Islet precursor cell (in vitro differentiated cells): Measurements from ENCODE around the gene PLD3.
A peak's percentile ranks its signal among the peaks of the same experiment; 100 is the strongest.
"Not testable (repeated sequence)": the region's sequence is repeated elsewhere in the genome, so short reads cannot be mapped to it uniquely, and the experiment has no call there.

Source experiments
- DNase-seq: peaks from one replicate; pipeline ENCODE4 v3.0.0-alpha.2; 2018

Gene PLD3

DNA sequence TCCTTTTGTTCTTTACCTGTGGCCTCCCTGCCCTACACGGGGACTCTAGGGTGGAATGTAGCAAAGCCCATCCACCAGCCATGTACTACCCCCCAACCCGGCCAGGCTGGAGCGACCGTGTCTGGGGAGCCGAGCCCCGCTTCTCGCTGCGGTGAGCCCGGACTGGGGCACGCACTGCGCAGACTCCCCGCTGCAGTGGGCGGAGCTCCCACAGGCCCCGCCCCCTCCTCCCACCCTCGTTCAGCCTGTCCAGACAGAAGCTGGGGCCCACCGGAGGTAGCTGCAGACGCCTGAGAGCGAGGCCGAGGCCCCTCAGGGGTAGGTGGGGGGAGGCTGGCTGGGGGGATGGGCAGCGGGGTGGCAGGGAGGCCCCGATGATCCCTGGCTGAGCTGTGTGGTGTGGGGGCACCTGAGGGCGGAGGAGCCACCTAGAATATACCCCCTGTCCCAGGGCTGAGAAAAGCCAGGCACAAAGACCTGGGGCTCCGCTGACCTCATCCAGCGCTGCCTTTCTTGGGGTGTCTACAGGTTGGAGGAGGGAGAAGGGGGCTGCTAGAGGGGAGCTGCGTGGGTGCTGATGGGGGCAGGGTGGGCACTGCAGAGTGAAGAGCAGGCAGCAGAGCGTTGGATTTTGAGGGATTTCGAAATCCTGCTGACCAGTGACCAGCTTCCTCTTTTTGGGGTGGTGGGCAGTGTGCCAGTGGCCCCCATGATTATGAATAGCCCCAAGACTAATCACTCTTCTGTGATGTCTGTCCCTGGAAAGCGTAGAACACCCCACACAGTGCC lies 17.3 kb downstream of the PLD3 start:
- DNase-seq, result peak; percentile 95

GRCh38 chr19:40366697-40367561 lies 18.4 kb downstream of the PLD3 start:
- DNase-seq, result peak; percentile 97

DNA sequence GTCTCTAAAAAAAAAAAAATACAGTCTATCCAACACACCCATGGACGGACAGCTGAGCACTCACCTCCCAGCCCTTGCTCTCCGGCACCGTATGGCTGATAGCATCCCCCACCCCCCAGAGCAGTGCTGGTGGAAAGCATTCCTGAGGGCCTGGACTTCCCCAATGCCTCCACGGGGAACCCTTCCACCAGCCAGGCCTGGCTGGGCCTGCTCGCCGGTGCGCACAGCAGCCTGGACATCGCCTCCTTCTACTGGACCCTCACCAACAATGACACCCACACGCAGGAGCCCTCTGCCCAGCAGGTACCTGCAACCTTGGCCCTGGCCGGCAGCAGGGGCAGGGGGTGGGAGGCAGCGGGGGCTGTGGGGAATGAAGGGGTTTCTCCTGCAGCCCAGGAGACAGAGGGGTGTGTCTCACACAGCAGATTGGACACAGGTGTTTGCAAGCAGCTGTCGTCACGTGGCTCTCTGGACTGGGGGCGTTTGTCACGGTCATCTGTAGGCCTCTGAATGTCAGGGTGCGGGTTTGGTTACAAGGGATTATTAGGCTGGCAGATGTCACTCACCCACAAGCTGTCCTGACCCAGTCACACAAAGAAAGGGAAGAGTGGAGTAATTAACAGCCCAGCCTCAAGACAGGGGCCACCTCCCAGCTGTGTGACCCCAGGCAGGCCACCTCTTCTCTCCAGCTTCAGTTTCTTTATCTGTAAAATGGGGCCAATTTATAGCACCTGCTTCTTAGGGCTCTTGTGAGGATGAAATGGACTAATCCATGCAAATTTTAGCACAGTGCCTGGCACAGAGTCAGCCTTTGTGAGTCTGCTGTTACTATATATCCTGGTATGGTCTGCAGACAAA lies 19.3 kb downstream of the PLD3 start:
- DNase-seq, result no peak

DNA sequence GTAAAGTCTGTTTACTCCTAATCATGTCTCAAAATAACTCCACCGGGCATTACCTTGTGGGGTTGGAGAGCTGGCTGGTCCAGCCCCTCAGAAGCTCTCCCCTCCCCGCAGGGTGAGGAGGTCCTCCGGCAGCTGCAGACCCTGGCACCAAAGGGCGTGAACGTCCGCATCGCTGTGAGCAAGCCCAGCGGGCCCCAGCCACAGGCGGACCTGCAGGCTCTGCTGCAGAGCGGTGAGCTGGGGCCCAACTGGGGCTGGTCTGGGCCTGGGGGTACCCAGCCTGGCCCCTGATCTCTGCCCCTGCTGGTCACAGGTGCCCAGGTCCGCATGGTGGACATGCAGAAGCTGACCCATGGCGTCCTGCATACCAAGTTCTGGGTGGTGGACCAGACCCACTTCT lies 21.3 kb downstream of the PLD3 start:
- DNase-seq, result peak; percentile 41

DNA sequence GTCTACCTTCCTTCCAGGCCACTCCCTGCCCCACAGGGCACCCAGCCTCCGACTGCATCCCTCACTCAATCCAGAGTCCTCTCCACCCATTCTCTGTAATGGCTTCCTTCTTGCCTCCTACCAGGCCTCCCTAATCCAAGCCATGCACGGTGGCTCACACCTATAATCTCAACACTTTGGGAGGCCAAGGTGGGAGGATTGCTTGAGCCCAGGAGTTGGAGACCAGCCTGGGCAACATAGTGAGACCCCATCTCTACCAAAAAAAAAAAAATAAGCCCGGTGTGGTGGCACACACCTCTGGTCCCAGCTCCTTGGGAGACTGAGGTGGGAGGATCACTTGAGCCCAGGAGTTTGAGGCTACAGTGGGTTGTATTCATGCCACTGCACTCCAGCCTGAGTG lies 21.8 kb downstream of the PLD3 start:
- DNase-seq, result not testable (repeated sequence)

- peak; percentile 32 for DNase-seq
Measured at GRCh38 chr19:40370997-40371801, 22.7 kb downstream of the PLD3 start.

DNA sequence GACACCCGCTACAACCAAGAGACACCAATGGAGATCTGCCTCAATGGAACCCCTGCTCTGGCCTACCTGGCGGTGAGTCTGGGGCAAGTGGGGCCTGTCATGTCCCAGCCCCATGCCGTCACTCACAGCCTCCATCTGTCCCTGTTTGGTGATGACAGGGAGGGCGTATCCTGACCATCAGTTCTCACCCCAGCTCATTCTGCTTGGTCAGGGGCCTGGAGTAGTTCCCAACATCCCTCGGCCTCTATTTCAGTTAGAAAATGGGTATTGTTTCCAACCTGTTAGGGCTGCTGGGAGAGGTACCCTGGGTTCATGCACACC lies 23.3 kb downstream of the PLD3 start:
- DNase-seq, result no peak

- DNase-seq, result peak; percentile 31
Measured at GRCh38 chr19:40374084-40374483, 25.6 kb downstream of the PLD3 start.

DNA sequence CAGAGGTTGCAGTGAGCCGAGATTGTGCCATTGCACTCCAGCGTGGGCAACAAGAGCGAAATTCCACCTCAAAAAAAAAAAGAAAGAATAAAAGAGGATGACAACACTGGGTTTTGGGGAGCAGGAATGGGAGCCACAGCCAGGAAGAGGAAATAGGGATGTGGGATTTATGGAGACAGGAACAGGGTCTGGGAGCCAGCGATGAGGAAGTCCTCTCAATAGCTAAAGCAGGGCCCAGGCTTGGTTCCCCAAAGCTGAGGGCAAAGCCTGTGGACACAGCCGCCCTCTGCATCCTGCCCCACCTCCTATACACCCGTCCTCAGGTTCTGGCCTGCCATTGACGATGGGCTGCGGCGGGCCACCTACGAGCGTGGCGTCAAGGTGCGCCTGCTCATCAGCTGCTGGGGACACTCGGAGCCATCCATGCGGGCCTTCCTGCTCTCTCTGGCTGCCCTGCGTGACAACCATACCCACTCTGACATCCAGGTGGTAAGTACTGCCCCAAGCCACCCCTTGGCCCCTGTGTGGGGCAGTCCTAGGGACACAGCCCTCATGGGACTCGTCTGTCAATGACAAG lies 27.9 kb downstream of the PLD3 start:
- DNase-seq, result no peak

GRCh38 chr19:40377876-40378385 lies 29.4 kb downstream of the PLD3 start:
- DNase-seq, result peak; percentile 48

DNA sequence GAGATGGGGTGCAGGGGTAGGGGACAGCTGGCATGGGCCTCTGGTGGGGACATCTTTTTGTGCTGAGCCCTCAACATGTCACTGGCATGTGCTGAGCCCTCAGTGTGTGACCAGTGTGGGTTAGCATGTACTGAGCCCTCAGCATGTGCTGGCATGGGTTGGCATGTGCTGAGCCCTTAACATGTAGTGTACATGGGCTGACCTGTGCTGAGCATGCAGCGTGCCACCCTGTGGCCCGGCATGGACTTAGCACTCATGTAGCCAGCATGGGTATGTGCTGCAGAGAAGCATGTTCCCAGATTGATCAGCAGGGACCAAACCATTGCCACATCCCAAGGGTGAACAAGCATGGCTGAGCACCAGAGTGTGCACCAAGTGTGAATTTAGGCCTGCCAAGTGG lies 30.0 kb downstream of the PLD3 start:
- DNase-seq, result no peak

DNA sequence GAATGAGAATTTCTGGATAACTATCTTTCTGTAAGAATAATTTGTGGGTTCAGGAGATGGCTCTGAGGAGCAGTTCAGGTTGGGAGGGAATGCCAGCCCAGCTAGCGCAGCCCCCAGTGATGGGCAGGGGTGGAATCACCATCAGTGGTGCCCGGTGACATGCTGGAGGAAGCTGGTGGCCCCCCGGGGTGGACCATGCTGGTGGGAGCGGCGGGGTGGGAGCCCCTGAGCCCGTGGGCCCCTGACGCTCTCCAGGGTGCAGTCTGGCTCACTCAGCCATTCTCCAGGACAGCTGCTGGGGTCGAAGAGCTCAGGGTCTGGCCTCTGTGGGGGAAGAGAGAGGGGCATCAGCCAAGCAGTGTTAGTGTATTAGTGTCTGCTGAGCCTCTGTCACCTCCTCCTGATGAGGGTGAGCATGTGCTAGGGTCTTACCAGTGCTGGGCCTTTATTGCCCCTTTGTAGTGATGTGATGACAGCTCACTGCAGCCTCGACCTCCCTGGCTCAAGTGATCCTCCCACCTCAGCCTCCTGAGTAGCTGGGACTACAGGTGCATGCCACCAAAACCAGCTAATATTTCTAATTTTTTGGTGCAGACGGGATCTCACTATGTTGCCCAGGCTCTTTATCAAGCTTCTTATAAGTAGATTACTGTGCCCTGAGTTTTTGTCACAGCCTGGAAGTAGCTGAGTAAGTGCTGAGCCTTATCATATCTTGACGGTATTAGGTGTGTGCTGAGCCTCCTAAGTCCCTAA lies 31.1 kb downstream of the PLD3 start:
- DNase-seq, result no peak

GRCh38 chr19:40380199-40381037 lies 31.9 kb downstream of the PLD3 start:
- no peak for DNase-seq

DNA sequence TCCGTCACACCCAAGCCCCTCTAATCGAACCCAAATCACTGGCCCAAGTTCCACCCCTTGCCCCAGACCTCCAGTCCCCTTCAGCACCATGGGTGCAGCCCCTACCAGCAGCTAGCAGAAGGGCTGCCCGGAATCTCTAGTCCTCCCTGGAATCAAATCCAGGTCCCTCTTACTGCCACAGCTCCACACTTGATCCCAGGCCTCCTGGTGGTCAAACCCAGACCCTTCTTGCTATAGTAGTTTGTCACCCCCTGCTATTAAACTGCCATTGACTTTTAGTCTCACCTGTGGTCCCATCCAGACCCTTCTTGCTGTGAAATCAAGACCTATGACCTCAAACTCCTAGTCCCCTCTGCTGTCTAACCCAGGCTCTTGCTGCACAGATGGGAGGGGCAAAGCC lies 32.8 kb downstream of the PLD3 start:
- peak; percentile 70 for DNase-seq

GRCh38 chr19:40383668-40384248 lies 35.3 kb downstream of the PLD3 start:
- DNase-seq, result no peak

DNA sequence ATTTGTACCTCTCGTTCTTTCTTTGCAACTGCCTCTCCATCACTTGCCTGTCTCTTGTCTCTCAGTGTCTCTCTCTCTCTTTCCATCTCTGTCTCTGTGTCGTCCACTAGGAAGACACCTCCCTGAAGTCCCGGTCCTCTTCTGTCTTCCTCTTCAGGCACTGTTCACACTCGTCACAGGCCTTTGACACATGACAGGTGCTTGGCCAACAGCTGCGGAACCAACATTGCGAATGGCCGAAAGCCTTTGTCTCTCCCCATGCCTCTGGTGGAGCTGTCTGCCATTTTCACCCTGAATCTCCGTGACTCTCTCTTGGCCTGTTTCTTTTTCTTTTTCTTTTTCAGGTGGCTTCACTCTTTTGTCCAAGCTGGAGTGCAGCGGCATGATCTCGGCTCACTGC lies 38.7 kb downstream of the PLD3 start:
- DNase-seq, result peak; percentile 38

GRCh38 chr19:40388481-40388880 lies 40.0 kb downstream of the PLD3 start:
- DNase-seq, result no peak

DNA sequence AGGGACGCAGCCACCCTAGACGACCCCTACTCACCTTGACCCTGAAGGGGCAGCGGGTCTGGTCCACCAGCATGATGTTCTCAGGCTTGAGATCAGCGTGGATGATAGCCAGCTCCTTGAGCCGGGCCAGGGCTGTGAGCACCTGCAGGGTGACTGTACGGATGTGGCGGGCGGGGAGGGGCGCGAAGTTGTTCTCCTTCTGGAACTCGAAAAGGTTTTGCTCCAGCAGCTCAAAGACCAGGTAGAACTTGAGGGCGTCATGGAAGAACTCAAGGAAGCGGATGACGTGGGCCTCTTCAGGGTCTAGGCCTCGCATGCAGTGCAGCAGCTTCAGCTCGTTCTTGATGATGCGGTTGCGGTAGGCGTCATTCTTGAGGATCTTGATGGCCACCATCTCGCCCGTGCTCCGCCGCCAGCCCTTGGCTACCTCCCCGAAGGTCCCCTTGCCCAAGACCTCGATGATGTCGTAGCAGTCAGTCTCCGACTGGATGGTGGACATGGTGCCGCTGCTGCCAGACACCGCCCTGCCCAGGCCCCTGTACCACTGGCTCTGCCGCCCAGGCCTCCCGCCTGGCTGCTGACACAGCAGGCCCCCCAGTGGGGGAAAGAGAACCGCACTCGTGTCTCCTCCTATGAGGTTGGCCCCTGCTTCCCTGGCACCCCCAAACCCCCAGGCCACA lies 41.0 kb downstream of the PLD3 start:
- no peak for DNase-seq

GRCh38 chr19:40390084-40390742 lies 41.7 kb downstream of the PLD3 start, which contains the start of gene HIPK4:
Gene HIPK4 (minus strand): TSS chr19:40390181. CDS start chr19:40389902, 279 bp downstream.
- no peak for DNase-seq
